Left ventricle myocardium inferior (tissue), 1 donor: ENCODE measurements around the gene POMGNT2. TPM values are rescaled to one million over a fixed set of nuclear protein-coding genes. Genes with fewer than 3 reads are reported as not detected.
"Not testable (repeated sequence)": the region's sequence is repeated elsewhere in the genome, so short reads cannot be mapped to it uniquely, and the experiment has no call there.

ENCODE experiments used
- DNase-seq: peaks from one replicate; pipeline ENCODE4 v3.0.0-alpha.2; 2020
- H3K27ac ChIP-seq: fragments of 200-600 bp; replicated peaks from 2 replicates; pipeline ENCODE4 v1.8.0; 2021
- H3K27me3 ChIP-seq: fragments of 200-600 bp; 2 replicates; pipeline ENCODE4 v1.8.0; 2021; ENCODE audit warnings: low read depth
- H3K36me3 ChIP-seq: fragments of 200-600 bp; 2 replicates; pipeline ENCODE4 v1.8.0; 2021
- H3K4me1 ChIP-seq: fragments of 200-600 bp; 2 replicates; pipeline ENCODE4 v1.8.0; 2021
- H3K4me3 ChIP-seq: fragments of 200-600 bp; 2 replicates; pipeline ENCODE4 v1.8.0; 2021; ENCODE audit warnings: mild to moderate bottlenecking, moderate library complexity
- H3K9me3 ChIP-seq: fragments of 200-600 bp; replicated peaks from 2 replicates; pipeline ENCODE4 v1.8.0; 2021
- intact Hi-C: fragments of 100-400 bp; cut with micrococcal nuclease; formaldehyde crosslinking; loops from one replicate; pipeline ENCODE4 v1.11.0; 2022
- total RNA-seq: library from RNA; stranded (reverse); fragmentation: NEBNext Ultra II Directional; extraction: Animal tissue kit (Norgen Biotek cat#: 25700); gene quantifications from one replicate; pipeline ENCODE4 v1.2.1, GENCODE V29; 2021
- TF ChIP-seq, protein P1 (sequence below): fragments of 200-600 bp; IDR thresholded peaks from 2 replicates; pipeline ENCODE4 v1.8.0; 2021; ENCODE audit warnings: antibody characterized with exemption, mild to moderate bottlenecking, borderline replicate concordance
- donor health status: DM: no; HTN: yes; CAD: no; lungs with severe emphysema.

The POMGNT2 gene
- total RNA-seq, 1 donor from 2014 or later = 21.7 TPM

DNA sequence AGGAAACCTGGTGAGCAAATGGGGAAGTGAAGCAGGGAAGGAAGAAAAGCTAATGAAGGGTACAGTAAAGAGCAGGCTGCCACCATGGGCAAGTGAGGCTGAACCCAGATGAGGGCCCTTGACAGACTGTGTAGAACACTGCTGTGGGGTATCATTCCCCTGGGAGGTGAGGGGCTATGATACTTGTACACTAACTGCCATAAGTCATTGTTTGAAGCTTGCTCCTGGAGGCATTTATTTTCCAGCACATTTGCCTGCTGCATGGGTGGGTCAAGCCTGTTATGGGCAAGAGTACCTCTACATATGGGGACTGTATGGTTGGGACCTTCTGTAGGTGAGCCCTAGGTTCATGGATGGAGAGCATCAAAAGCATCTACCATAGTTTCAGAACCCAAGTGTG lies 57.4 kb downstream of the POMGNT2 start:
- TF ChIP-seq, protein P1, sequence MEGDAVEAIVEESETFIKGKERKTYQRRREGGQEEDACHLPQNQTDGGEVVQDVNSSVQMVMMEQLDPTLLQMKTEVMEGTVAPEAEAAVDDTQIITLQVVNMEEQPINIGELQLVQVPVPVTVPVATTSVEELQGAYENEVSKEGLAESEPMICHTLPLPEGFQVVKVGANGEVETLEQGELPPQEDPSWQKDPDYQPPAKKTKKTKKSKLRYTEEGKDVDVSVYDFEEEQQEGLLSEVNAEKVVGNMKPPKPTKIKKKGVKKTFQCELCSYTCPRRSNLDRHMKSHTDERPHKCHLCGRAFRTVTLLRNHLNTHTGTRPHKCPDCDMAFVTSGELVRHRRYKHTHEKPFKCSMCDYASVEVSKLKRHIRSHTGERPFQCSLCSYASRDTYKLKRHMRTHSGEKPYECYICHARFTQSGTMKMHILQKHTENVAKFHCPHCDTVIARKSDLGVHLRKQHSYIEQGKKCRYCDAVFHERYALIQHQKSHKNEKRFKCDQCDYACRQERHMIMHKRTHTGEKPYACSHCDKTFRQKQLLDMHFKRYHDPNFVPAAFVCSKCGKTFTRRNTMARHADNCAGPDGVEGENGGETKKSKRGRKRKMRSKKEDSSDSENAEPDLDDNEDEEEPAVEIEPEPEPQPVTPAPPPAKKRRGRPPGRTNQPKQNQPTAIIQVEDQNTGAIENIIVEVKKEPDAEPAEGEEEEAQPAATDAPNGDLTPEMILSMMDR = no peak
- Histone ChIP-seq H3K9me3 (peaks cover 81% of the 10 kb centered on the region), H3K4me3 (no peak overlapping the region), H3K27me3 (no peaks in the 10 kb centered on the region), H3K27ac (no peak overlapping the region), H3K36me3 (no peaks in the 10 kb centered on the region), H3K4me1 (no peaks in the 10 kb centered on the region)
- no peak for DNase-seq
- intact Hi-C loops = no loop called here

DNA sequence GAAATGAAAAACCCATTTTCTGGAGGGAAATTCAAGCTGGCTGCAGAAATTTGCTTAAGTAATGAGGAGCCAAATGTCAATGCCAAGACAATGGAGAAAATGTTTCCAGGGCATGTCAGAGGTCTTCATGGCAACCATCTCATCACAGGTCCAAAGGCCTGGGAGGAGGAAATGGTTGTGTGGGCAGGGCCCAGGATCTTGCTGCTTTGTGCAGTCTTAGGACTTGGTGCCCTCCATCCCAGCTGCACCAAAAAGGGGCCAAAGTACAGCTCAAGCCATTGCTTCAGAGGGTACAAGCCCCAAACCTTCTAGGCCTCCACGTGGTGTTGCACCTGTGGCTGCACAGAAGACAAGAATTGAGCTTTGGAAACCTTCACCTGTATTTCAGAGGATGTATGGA lies 59.3 kb downstream of the POMGNT2 start:
- intact Hi-C loops = no loop called here
- TF ChIP-seq, protein P1 = no peak
- Histone ChIP-seq H3K36me3 (no peaks in the 10 kb centered on the region), H3K27ac (no peak overlapping the region), H3K4me3 (no peak overlapping the region), H3K9me3 (peaks cover 78% of the 10 kb centered on the region), H3K4me1 (no peaks in the 10 kb centered on the region), H3K27me3 (no peaks in the 10 kb centered on the region)
- no peak for DNase-seq

DNA sequence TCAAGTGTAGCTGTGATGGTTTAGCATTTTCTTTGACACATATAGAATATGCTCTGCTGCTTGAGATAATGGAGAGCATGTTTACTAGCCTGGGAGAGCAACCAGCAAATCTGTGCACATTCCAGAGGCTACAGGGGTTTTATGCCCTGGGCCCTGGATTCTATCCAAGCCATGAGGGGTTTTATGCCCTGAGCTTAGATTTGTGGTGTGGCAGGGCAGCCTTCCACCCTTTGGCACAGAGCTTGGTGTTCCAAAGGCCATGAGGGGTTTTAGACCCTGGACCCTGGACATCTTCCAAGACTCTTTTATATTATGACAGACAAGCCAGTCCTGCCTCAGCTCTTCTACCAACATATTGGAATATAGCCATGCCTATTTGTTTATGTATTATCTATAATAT lies 60.8 kb downstream of the POMGNT2 start:
- intact Hi-C loops, H3K27me3 ChIP-seq, H3K27ac ChIP-seq, DNase-seq, H3K36me3 ChIP-seq, H3K4me1 ChIP-seq, H3K4me3 ChIP-seq: not testable (repeated sequence)
- H3K9me3 ChIP-seq = peaks cover 63% of the 10 kb centered on the region

DNA sequence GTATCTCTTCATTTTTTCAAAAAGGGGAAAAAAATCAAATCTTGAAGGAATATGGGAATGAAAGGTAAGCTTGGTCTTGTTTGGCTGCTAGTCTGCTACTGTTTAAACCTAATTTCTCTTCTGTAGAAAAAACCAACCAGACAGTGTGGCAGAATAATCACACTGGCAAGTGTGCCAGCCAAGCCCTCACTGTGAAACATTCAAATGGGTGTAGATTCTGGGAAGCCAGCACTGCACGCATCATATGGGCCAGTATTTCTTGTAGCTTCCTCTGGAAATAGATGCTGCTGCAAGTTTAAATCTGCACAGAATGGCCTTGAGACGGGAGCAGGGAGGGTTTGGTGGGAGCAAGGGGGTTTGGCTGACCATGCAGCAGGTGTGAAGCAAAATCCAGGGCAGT lies 62.1 kb downstream of the POMGNT2 start:
- Histone ChIP-seq H3K4me1 (no peaks in the 10 kb centered on the region), H3K36me3 (no peaks in the 10 kb centered on the region), H3K4me3 (no peak overlapping the region), H3K27ac (no peak overlapping the region), H3K27me3 (no peaks in the 10 kb centered on the region), H3K9me3 (peaks cover 50% of the 10 kb centered on the region)
- intact Hi-C loops = no loop called here
- DNase-seq = no peak
- TF ChIP-seq, protein P1 = no peak

DNA sequence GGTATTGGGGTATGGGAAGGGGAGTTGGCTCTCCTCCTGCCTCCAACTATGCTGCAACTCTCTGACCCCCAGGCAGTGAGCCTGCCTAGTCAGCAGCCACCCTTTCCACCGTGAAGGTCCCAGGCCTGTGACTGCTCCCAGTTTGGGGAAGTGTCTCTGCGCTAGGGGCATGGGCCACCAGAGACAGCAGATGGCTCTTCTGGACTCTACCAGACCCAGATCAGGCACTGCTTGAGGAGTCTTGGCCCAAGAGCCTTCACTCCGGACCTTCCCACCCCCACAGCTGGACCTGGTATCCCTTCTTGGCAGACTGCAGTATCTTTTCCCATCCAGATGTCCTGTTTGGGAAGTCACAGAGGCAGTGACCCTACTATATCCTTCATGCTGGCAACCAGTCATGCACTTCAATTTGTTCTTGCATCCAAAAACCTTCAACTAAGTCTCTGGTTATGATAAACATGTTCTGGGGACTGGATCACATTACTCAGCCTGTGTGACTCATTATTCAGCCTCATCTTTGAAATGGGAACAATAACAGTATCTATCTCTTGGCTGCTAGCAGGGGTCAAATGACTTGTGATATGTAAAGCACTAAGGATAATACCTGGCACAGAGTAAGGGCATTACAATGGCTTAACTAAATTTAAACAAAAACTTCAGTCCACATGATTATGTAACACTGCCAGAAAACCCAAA lies 62.7 kb downstream of the POMGNT2 start:
- DNase-seq = no peak

DNA sequence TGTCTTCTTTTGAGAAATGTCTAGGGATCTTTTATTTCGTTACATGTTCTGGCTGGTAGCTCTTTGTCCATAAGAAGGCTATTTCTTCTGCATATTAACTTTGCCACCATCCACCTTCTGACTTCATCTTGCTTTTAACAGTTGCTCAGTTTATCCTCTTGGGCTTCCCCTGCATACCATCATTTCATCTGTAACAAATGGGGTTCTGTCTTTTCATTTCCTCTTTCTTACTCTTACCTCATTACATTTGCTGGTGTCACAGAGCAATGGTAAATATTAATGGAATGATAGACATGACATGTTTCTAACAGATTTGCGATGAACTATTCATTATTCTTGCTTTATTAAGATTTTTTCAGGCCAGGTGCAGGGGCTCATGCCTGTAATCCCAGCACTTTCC lies 64.4 kb downstream of the POMGNT2 start:
- intact Hi-C loops = no loop called here
- Histone ChIP-seq H3K27me3 (no peaks in the 10 kb centered on the region), H3K9me3 (peaks cover 29% of the 10 kb centered on the region), H3K27ac (no peak overlapping the region), H3K4me3 (no peak overlapping the region), H3K4me1 (no peaks in the 10 kb centered on the region), H3K36me3 (no peaks in the 10 kb centered on the region)
- TF ChIP-seq, protein P1 = no peak
- DNase-seq = no peak

More for the DNA sequence above, 62.7 kb downstream of the POMGNT2 start:
- intact Hi-C loops = no loop called here
- H3K4me1 ChIP-seq = no peaks in the 10 kb centered on the region
- TF ChIP-seq, protein P1 = no peak
- H3K4me3 ChIP-seq = no peak overlapping the region
- peaks cover 44% of the 10 kb centered on the region for H3K9me3 ChIP-seq
- no peaks in the 10 kb centered on the region for H3K36me3 ChIP-seq
- no peak overlapping the region for H3K27ac ChIP-seq
- H3K27me3 ChIP-seq = no peaks in the 10 kb centered on the region
